Keratinocyte (primary cell): ENCODE measurements around the gene GALT. TPM values are rescaled to one million over a fixed set of nuclear protein-coding genes. Genes with fewer than 3 reads are reported as not detected.
A peak's percentile ranks its signal among the peaks of the same experiment; 100 is the strongest.

Source experiments
- DNase-seq: peaks from one replicate; pipeline ENCODE4 v3.0.0-alpha.2; 2011; ENCODE audit warnings: low read depth, missing footprints, low spot score
- FAIRE-seq: peaks from 2 replicates; lab custom pipeline; 2011; peaks lifted over from hg19 to GRCh38; lab: Jason Lieb, UNC
- H2AFZ ChIP-seq: 2 replicates; pipeline ENCODE4 v1.6.0; 2012; ENCODE audit warnings: low read length, control low read depth, inconsistent platforms; ENCODE audit not compliant: control insufficient read depth
- H3K27ac ChIP-seq: 2 replicates; pipeline ENCODE4 v1.5.1; 2011; ENCODE audit warnings: low read length; ENCODE audit not compliant: control insufficient read depth, insufficient read depth
- H3K27me3 ChIP-seq: 3 replicates; pipeline ENCODE4 v1.6.0; 2011; ENCODE audit warnings: low read length; ENCODE audit not compliant: control insufficient read depth, insufficient read depth; ENCODE audit errors: extremely low read depth
- H3K36me3 ChIP-seq, 2 experiments: 2 replicates in 1 of 2; 3 replicates in 1 of 2; pipeline ENCODE4 v1.5.1; 2011; ENCODE audit warnings: low read length in 2 of 2, mild to moderate bottlenecking in 1 of 2; ENCODE audit not compliant: control insufficient read depth in 2 of 2, insufficient read depth in 2 of 2; ENCODE audit errors: extremely low read depth in 1 of 2
- H3K4me1 ChIP-seq: 3 replicates; pipeline ENCODE4 v1.5.1; 2011; ENCODE audit warnings: low read length; ENCODE audit not compliant: control insufficient read depth, insufficient read depth; ENCODE audit errors: extremely low read depth
- H3K4me2 ChIP-seq: 3 replicates; pipeline ENCODE4 v1.6.0; 2011; ENCODE audit warnings: low read depth, low read length; ENCODE audit not compliant: control insufficient read depth, insufficient read depth; ENCODE audit errors: extremely low read depth
- H3K4me3 ChIP-seq, 3 experiments: fragments of 200-600 bp in 1 of 3; sonication (generic) in 1 of 3; 2 replicates in 2 of 3; 3 replicates in 1 of 3; pipeline ENCODE4 v1.5.1; 2011 to 2016; ENCODE audit warnings: low read length in 3 of 3, mild to moderate bottlenecking in 3 of 3, control low read depth in 2 of 3, inconsistent platforms in 1 of 3, low read depth in 1 of 3, mixed read lengths in 1 of 3, mixed run types in 1 of 3, moderate library complexity in 1 of 3; ENCODE audit not compliant: control insufficient read depth in 2 of 3, insufficient read depth in 2 of 3; ENCODE audit errors: extremely low read depth in 1 of 3
- H3K79me2 ChIP-seq: 2 replicates; pipeline ENCODE4 v1.6.0; 2012; ENCODE audit warnings: low read length; ENCODE audit not compliant: control insufficient read depth, insufficient read depth
- H3K9ac ChIP-seq: 3 replicates; pipeline ENCODE4 v1.6.0; 2011; ENCODE audit warnings: low read length; ENCODE audit not compliant: control insufficient read depth, insufficient read depth; ENCODE audit errors: extremely low read depth
- H3K9me1 ChIP-seq: 3 replicates; pipeline ENCODE4 v1.6.0; 2011; ENCODE audit warnings: low read length; ENCODE audit not compliant: control insufficient read depth, insufficient read depth; ENCODE audit errors: extremely low read depth
- H3K9me3 ChIP-seq: 2 replicates; pipeline ENCODE4 v1.5.1; 2012; ENCODE audit warnings: low read depth, low read length; ENCODE audit not compliant: control insufficient read depth
- H4K20me1 ChIP-seq: 3 replicates; pipeline ENCODE4 v1.6.0; 2011; ENCODE audit warnings: low read length; ENCODE audit not compliant: control insufficient read depth, insufficient read depth; ENCODE audit errors: extremely low read depth
- EZH2 ChIP-seq: IDR thresholded peaks from one replicate; pipeline ENCODE4 v1.6.1; 2012; ENCODE audit warnings: inconsistent platforms, mild to moderate bottlenecking, low read length, moderate library complexity
- dilution Hi-C: fragments of 300-500 bp; cut with MboI; formaldehyde crosslinking; loops from one replicate; pipeline ENCODE4 v1.7.0; 2020; ENCODE audit warnings: low sequenced_read_pairs; ENCODE audit not compliant: extremely low pct_ligation_motif_present
- polyA plus RNA-seq, 5 experiments: library from polyadenylated mRNA; depleted of rRNA in 3 of 5; stranded (reverse) in 3 of 5; stranded (forward) in 1 of 5; unstranded in 1 of 5; fragments of >200 nt; gene quantifications; 1 replicate in 1 of 5; 2 replicates in 3 of 5; 3 replicates in 1 of 5; pipeline versions ENCODE4 v1.2.1 to v1.2.3, GENCODE V29; 2011 to 2012; ENCODE audit warnings: missing spikeins in 2 of 5, low read depth in 1 of 5, low replicate concordance in 1 of 5
- TF ChIP-seq, protein P1 (sequence below), 3 experiments: IDR thresholded peaks in 1 of 3; conservative IDR thresholded peaks in 1 of 3; optimal IDR thresholded peaks in 1 of 3; 2 replicates in 2 of 3; 3 replicates in 1 of 3; pipeline versions ENCODE3 to v1.5.1; 2011; ENCODE audit warnings: low read length in 3 of 3, mild to moderate bottlenecking in 3 of 3, moderate library complexity in 2 of 3, control low read depth in 1 of 3, inconsistent platforms in 1 of 3; ENCODE audit not compliant: insufficient read depth in 2 of 3; ENCODE audit errors: extremely low read depth in 1 of 3

GALT gene
- polyA plus RNA-seq, 1 donor (not counting 4 experiments of a cell fraction or from before 2014, with no cell fraction given), result 30.8 TPM

GRCh38 chr9:34651321-34651720 is 4.8 kb downstream of the GALT start:
- H3K4me3 ChIP-seq, result no peak overlapping the region
- no peak overlapping the region for H2AFZ ChIP-seq
- H3K79me2 ChIP-seq, result peaks cover 13% of the 10 kb centered on the region
- no peak for TF ChIP-seq EZH2
- TF ChIP-seq, protein P1, sequence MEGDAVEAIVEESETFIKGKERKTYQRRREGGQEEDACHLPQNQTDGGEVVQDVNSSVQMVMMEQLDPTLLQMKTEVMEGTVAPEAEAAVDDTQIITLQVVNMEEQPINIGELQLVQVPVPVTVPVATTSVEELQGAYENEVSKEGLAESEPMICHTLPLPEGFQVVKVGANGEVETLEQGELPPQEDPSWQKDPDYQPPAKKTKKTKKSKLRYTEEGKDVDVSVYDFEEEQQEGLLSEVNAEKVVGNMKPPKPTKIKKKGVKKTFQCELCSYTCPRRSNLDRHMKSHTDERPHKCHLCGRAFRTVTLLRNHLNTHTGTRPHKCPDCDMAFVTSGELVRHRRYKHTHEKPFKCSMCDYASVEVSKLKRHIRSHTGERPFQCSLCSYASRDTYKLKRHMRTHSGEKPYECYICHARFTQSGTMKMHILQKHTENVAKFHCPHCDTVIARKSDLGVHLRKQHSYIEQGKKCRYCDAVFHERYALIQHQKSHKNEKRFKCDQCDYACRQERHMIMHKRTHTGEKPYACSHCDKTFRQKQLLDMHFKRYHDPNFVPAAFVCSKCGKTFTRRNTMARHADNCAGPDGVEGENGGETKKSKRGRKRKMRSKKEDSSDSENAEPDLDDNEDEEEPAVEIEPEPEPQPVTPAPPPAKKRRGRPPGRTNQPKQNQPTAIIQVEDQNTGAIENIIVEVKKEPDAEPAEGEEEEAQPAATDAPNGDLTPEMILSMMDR (optimal IDR thresholded peaks at IDR 0.05 in 1 of 3, IDR thresholded peaks at IDR 0.05 in 1 of 3, conservative IDR thresholded peaks at IDR 0.05 in 1 of 3; ENCODE audit: extremely low read depth in 1 of 3, insufficient read depth in 2 of 3, low read length in 3 of 3), result no peak
- H3K9ac ChIP-seq, result no peak overlapping the region
- H3K9me1 ChIP-seq, result no peaks in the 10 kb centered on the region
- H3K4me1 ChIP-seq, result peaks cover 36% of the 10 kb centered on the region
- H3K27me3 ChIP-seq, result no peaks in the 10 kb centered on the region
- no peak for FAIRE-seq
- no peaks in the 10 kb centered on the region for H3K9me3 ChIP-seq
- H3K4me2 ChIP-seq, result peak overlapping the region; percentile 92
- dilution Hi-C loops, result no loop called here
- no peaks in the 10 kb centered on the region for H4K20me1 ChIP-seq
- no peak overlapping the region for H3K27ac ChIP-seq
- peaks cover 7 to 13% of the 10 kb centered on the region in 2 experiments for H3K36me3 ChIP-seq
- DNase-seq, result no peak

- FAIRE-seq (peak; percentile 23), DNase-seq (no peak)
- Histone ChIP-seq H3K9me1 (no peaks in the 10 kb centered on the region), H3K4me1 (peaks cover 33% of the 10 kb centered on the region), H3K9me3 (no peaks in the 10 kb centered on the region), H3K27ac (peak within 1 kb of the TSS; percentile 8), H3K4me2 (peak within 1 kb of the TSS; percentile 92), H3K36me3 (peaks cover 7 to 13% of the 10 kb centered on the region in 2 experiments), H3K9ac (peak within 1 kb of the TSS; percentile 28), H3K4me3 (peak within 1 kb of the TSS in 2 of 3 experiments; percentile 38 to 66), H3K27me3 (peaks cover 5% of the 10 kb centered on the region), H4K20me1 (no peaks in the 10 kb centered on the region), H2AFZ (peak within 1 kb of the TSS; percentile 26), H3K79me2 (peaks cover 12% of the 10 kb centered on the region)
- TF ChIP-seq, protein P1 (optimal IDR thresholded peaks at IDR 0.05 in 1 of 3, IDR thresholded peaks at IDR 0.05 in 1 of 3, conservative IDR thresholded peaks at IDR 0.05 in 1 of 3; ENCODE audit: extremely low read depth in 1 of 3, insufficient read depth in 2 of 3, low read length in 3 of 3), result no peak
- TF ChIP-seq EZH2, result no peak
- dilution Hi-C loops, result no loop called here
These were observed 5.6 kb downstream of the GALT start, which contains the start of gene IL11RA for GRCh38 chr9:34651876-34652601. Gene IL11RA (plus strand): TSS chr9:34652185. CDS start chr9:34655218, 3,033 bp downstream.
